RKO (cell line): Measurements from ENCODE around the gene PHKB.
"Not testable (repeated sequence)": the region's sequence is repeated elsewhere in the genome, so short reads cannot be mapped to it uniquely, and the experiment has no call there.

Experiments used
- DNase-seq: peaks from one replicate; pipeline ENCODE4 v3.0.0-alpha.2; 2016; ENCODE audit warnings: low spot score

The PHKB gene

GRCh38 chr16:47626246-47626645 lies 165.1 kb downstream of the PHKB start:
- DNase-seq: no peak

GRCh38 chr16:47627085-47627639 lies 166.0 kb downstream of the PHKB start:
- no peak for DNase-seq

GRCh38 chr16:47627721-47628120 lies 166.6 kb downstream of the PHKB start:
- no peak for DNase-seq

- no peak for DNase-seq
Observed at GRCh38 chr16:47631131-47631530, 170.0 kb downstream of the PHKB start.

DNA sequence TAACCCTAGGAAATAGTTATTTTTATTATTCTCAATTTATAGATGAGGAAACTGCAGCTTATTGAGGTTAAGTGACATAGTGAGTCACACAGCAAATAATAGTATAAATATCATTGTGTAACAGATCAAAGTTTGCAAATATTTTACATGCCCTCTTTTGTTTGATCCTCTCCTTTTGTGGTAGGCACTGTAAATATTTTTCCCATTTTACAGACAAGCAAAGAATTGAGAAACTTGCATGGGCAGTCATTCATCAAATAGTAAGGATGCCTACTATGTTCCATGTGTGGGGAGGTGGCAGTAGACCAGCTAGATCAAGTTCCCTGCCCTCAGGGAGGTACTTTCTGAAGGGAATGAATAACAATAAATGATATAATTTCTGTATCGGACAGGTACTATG lies 173.0 kb downstream of the PHKB start:
- DNase-seq: no peak

- no peak for DNase-seq
Observed at GRCh38 chr16:47634727-47635126, 173.6 kb downstream of the PHKB start.

DNA sequence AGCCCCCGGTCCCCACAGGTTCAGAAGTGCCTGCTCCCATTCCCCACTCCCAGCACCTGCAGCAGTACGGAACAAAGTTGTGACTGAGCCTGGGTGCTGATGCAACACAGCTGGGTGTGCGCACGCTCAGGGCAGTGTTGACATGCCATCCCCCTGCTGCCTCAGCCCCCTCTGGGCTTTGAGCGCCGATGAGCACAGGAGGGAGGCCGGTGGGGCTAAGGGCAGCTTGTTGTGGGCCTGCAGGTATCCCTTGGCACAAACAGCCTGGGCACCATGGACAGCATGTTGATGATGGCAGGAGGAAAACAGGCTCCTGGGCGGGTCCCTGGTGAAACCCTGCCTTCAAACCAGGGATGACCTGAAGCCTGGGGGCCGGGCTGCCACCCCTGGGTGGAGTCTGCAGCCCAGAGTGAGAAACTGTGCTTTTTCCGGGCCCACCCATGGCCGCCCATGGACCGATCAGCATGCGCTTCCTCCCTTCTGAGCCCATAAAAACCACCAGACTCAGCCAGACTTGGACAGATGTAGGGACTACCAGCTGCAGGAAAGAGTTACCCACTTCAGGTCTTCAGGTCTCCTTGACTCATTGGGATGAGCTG lies 175.5 kb downstream of the PHKB start:
- no peak for DNase-seq

DNA sequence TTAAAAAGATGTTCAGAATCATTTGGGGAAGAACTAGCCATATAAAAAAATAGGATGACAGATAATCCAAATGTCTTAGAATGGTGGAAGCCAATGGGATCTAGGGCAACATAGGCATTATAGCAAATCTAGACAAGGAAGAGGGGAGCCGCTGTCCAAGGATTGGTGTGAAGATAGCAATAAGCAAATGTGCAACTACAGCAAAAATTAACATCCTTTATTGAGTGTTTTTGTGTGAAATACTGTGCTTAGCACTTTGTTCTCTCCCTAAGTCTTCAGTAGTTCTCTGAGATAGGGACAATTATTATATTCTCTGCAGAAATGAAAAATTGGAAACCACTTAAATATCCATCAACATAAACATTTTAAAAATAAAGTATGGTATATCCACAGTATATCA lies 177.0 kb downstream of the PHKB start:
- DNase-seq: no peak

- DNase-seq: no peak
Observed at GRCh38 chr16:47640661-47641060, 179.5 kb downstream of the PHKB start.

- no peak for DNase-seq
Observed at GRCh38 chr16:47643323-47644000, 182.3 kb downstream of the PHKB start.

- no peak for DNase-seq
Observed at GRCh38 chr16:47644166-47644565, 183.0 kb downstream of the PHKB start.

DNA sequence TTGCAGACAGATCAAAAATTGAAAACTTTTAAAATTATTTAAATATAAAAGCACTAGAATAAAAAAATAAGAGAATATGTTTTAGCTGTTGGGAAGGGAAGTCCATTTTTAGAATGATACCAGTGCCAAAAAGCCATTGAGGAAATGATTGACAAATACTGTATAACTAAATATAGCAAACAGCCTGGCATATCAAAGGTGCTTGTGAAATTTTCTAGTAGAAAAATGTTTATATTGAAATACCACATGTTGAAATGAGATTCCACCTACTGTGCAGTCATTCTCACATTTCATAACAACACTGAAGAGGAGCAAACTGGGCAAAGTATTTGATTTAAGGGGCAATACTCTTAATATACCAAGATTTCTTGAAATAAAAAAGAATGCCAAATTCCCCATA lies 183.5 kb downstream of the PHKB start:
- no peak for DNase-seq

DNA sequence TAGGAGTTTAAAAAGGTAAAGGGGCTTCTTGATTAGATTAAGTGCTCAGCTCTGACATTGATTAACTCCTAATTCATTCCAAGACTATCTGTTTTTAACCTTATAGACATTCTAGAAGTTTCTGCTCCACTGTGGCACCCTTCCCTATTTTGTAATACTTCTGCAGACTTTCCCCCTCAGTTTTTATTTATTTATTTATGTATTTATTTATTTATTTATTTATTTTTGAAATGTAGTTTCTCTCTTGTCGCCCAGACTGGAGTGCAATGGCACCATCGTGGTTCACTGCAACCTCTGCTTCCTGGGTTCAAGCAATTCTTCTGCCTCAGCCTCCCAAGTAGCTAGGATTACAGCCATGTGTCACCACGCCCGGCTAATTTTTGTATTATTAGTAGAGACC lies 185.8 kb downstream of the PHKB start:
- no peak for DNase-seq

DNA sequence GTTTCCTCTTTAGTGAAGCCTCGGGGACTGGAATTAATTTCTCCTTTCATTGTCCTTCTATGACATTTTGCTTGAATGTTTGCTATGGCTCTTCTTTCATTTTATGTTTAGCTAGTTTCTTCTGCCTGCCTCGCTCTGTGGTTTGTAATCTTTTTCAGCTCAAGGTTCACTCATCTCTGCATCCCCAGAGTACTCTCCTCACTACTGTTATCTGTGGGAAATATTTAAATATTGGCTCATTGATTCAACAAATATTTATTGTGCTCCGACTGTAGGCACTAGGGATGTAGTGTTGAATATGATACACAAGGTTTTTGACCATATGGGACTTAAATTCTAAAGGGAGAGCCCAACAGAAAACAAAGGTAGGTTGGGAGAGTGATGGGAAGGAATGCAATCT lies 195.9 kb downstream of the PHKB start:
- DNase-seq: no peak

GRCh38 chr16:47657977-47658376 lies 196.8 kb downstream of the PHKB start:
- no peak for DNase-seq

GRCh38 chr16:47660540-47660939 lies 199.4 kb downstream of the PHKB start:
- DNase-seq: no peak

GRCh38 chr16:47664653-47665325 lies 203.7 kb downstream of the PHKB start:
- DNase-seq: no peak

- no peak for DNase-seq
Observed at GRCh38 chr16:47666434-47666833, 205.3 kb downstream of the PHKB start.

- no peak for DNase-seq
Observed at GRCh38 chr16:47667956-47668355, 206.8 kb downstream of the PHKB start.

DNA sequence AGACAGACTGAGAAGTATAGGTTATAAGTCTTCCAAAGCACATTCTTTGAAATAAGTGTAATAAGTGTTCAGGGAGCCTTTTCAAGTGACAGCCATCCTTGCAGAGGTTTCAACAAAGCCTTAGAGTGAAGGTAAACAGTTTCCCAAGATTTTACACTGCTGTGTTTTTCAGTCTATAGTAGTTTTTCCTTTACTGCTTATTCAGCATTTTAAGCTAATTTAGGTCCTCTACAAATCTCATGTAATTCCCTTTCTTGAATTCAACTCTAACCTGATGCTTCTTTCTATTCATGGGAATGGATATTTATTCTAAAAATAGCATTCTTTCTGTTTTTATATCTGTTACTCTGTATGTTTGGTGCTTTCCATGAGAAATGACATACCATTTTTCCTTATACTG lies 211.3 kb downstream of the PHKB start:
- no peak for DNase-seq

DNA sequence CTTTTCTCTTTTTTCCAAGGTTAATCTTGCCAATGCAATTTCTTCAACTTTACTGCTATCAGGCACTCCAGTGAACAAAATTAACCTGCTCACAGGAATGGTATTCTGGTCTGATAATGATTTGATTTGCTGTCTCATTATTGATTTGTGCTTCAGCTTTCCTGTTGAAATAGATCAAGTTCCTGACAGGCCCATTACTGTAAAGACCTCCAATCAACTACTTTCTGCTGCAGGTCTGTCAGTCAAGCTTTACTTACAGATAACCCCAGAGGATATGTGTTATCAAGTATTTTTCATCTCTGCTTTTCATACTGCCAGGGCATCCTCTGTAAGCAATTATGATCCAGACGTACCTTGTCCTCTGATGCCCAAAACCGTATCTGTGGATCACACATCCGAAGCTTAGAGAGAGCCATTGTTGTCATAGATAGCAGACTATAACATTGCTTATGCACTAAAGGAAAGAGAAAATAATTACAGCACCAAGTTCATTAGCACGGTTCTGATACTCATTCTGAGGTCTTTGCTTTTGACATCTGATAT lies 215.6 kb downstream of the PHKB start:
- DNase-seq: no peak

DNA sequence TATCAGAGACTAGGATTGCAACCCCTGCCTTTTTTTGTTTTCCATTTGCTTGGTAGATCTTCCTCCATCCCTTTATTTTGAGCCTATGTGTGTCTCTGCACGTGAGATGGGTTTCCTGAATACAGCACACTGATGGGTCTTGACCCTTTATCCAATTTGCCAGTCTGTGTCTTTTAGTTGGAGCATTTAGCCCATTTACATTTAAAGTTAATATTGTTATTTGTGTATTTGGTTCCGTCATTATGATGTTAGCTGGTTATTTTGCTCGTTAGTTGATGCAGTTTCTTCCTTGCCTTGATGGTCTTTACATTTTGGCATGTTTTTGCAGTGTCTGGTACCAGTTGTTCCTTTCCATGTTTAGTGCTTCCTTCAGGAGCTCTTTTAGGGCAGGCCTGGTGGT lies 220.4 kb downstream of the PHKB start:
- not testable (repeated sequence) for DNase-seq

- no peak for DNase-seq
Observed at GRCh38 chr16:47687694-47688093, 226.6 kb downstream of the PHKB start.
